ENCODE data around the gene CLSTN2. TPM values are rescaled to one million over a fixed set of nuclear protein-coding genes. Genes with fewer than 3 reads are reported as not detected.

Gene CLSTN2
- total and polyA plus RNA-seq, 2 of the 8 experiments (the other 6 are each of a cell fraction or from before 2014, with no cell fraction given), result 0.39 to 0.52 TPM

GRCh38 chr3:140196970-140197369 lies 262.0 kb downstream of the CLSTN2 start:
- no peak overlapping the region for H4K8ac ChIP-seq (ENCODE audit: extremely low read depth, insufficient read depth, low read length)
- no peak overlapping the region; the same call in 1 of the 2 replicates for H2BK15ac ChIP-seq (ENCODE audit: low read length)
- TF ChIP-seq GABPA (IDR thresholded peaks at IDR 0.05; ENCODE audit: borderline replicate concordance, insufficient read depth, low read length), result no peak
- TF ChIP-seq FOSL1 (IDR thresholded peaks at IDR 0.05; ENCODE audit: insufficient read depth, low read depth, low read length), result no peak
- no peak for TF ChIP-seq SIN3A (conservative IDR thresholded peaks at IDR 0.05 in 1 of 2, IDR thresholded peaks at IDR 0.05 in 1 of 2; ENCODE audit: low read depth in 1 of 2, low read length in 2 of 2)
- H3K18ac ChIP-seq (ENCODE audit: extremely low read depth, low read length), result no peak overlapping the region
- DNase-seq (ENCODE audit: low read depth in 1 of 2, low spot score in 2 of 2) (no peak), FAIRE-seq (no peak)
- no peak overlapping the region for H3K14ac ChIP-seq (ENCODE audit: insufficient read length)
- no peaks in the 10 kb centered on the region for H3K79me1 ChIP-seq (ENCODE audit: low read depth, low read length)
- H3K23me2 ChIP-seq (ENCODE audit: low read depth, low read length), result no peaks in the 10 kb centered on the region
- H3K9me3 ChIP-seq (ENCODE audit: insufficient read depth in 2 of 2, low read depth in 1 of 2, low read length in 1 of 2), result peaks cover 0 to 3% of the 10 kb centered on the region in 2 experiments; a peak in 1 of 4 replicates
- H3K4me3 ChIP-seq (ENCODE audit: extremely low read depth in 1 of 4, insufficient read depth in 2 of 4, low read depth in 3 of 4, low read length in 4 of 4), result no peak overlapping the region
- no peak overlapping the region for H3K56ac ChIP-seq (replicated peaks; ENCODE audit: insufficient read length, low read depth, low read length)
- no peak overlapping the region for H3K23ac ChIP-seq (ENCODE audit: insufficient read length)
- H4K5ac ChIP-seq (ENCODE audit: insufficient read length, low read depth, low read length), result no peak overlapping the region
- H3K36me3 ChIP-seq (ENCODE audit: control insufficient read depth in 2 of 4, insufficient read depth in 4 of 4, low read length in 3 of 4), result no peaks in the 10 kb centered on the region
- H2BK5ac ChIP-seq (ENCODE audit: low read depth, low read length), result no peak overlapping the region
- H4K91ac ChIP-seq (replicated peaks; ENCODE audit: insufficient read length, low read length), result no peak overlapping the region
- no peak overlapping the region for H2BK12ac ChIP-seq (ENCODE audit: low read depth, low read length)
- H3K4me1 ChIP-seq (replicated peaks in 1 of 4; ENCODE audit: control insufficient read depth in 3 of 4, insufficient read depth in 4 of 4, low read length in 3 of 4), result peaks cover 0 to 4% (median under 1%) of the 10 kb centered on the region in 4 experiments; a peak in 2 of 7 replicates
- H3K27me3 ChIP-seq (replicated peaks in 1 of 4; ENCODE audit: control insufficient read depth in 3 of 4, extremely low read depth in 1 of 4, insufficient read depth in 3 of 4, low read length in 3 of 4), result peaks cover 0 to 2% (median 0%) of the 10 kb centered on the region in 4 experiments; a peak in 1 of 7 replicates
- H3K4ac ChIP-seq (replicated peaks; ENCODE audit: insufficient read length, low read depth, low read length), result peak overlapping the region; percentile 49
- no peak overlapping the region for H3K4me2 ChIP-seq (ENCODE audit: insufficient read depth in 1 of 2, low read depth in 2 of 2, low read length in 2 of 2)
- no peaks in the 10 kb centered on the region for H4K20me1 ChIP-seq (replicated peaks in 1 of 2; ENCODE audit: control insufficient read depth in 1 of 2, insufficient read depth in 2 of 2, low read length in 2 of 2)
- H2AK5ac ChIP-seq (ENCODE audit: low read depth, low read length), result no peak overlapping the region
- no peak overlapping the region for H2BK120ac ChIP-seq (replicated peaks; ENCODE audit: low read depth, low read length)
- H3K27ac ChIP-seq (ENCODE audit: low read depth, low read length), result no peak overlapping the region
- ChIA-PET POLR2A (ENCODE audit: partially characterized antibody) (interaction anchor here (1.1 kb wide), 1 partner anchor 24 kb away, joined by 3 read pairs; no protein-coding TSS in a partner anchor), CTCF (ENCODE audit: partially characterized antibody) (interaction anchor here (0.7 to 0.8 kb wide), 2 partner anchors 9 to 485 kb away, joined by 3 to 5 read pairs; no protein-coding TSS in a partner anchor)
- H2AFZ ChIP-seq (ENCODE audit: low read length), result no peak overlapping the region
- H2BK20ac ChIP-seq (ENCODE audit: low read length), result no peak overlapping the region
- no peak overlapping the region for H3K9ac ChIP-seq (replicated peaks in 1 of 4; ENCODE audit: extremely low read depth in 1 of 4, low read depth in 3 of 4, low read length in 3 of 4)
- no peaks in the 10 kb centered on the region for H3K79me2 ChIP-seq (ENCODE audit: control insufficient read depth in 1 of 2, insufficient read depth in 2 of 2, low read length in 2 of 2)

Data from H1 (cell line).